Spinal cord (tissue), 10 donors: Measurements from ENCODE around the gene PRSS33. TPM values are rescaled to one million over a fixed set of nuclear protein-coding genes. Genes with fewer than 3 reads are reported as not detected.

ENCODE experiments used
- DNase-seq, 6 donors: peaks; one replicate each; pipeline versions ENCODE4 v3.0.0 to v3.0.0-alpha.2; 2013 to 2015; ENCODE audit warnings: low spot score in 6 of 6, low read depth in 4 of 6
- H3K27ac ChIP-seq: one replicate; pipeline ENCODE4 v1.5.1; 2013; ENCODE audit warnings: low read depth, low read length, control low read depth
- H3K27me3 ChIP-seq: one replicate; pipeline ENCODE4 v1.6.1; 2013; ENCODE audit warnings: low read length; ENCODE audit not compliant: control insufficient read depth, insufficient read depth
- H3K36me3 ChIP-seq: one replicate; pipeline ENCODE4 v1.6.1; 2013; ENCODE audit warnings: low read length; ENCODE audit not compliant: control insufficient read depth, insufficient read depth
- H3K4me1 ChIP-seq: one replicate; pipeline ENCODE4 v1.6.1; 2013; ENCODE audit warnings: low read length; ENCODE audit not compliant: control insufficient read depth, insufficient read depth
- H3K4me3 ChIP-seq: one replicate; pipeline ENCODE4 v1.5.1; 2013; ENCODE audit warnings: low read depth, low read length, control low read depth
- H3K9me3 ChIP-seq: one replicate; pipeline ENCODE4 v1.6.1; 2013; ENCODE audit warnings: low read length; ENCODE audit not compliant: control insufficient read depth, insufficient read depth
- WGBS: methylation state at CpG from one replicate; pipeline ENCODE4 v1.1.5; 2013; ENCODE audit warnings: missing lambda C conversion rate; ENCODE audit not compliant: insufficient coverage; 5-methylcytosine and 5-hydroxymethylcytosine counted together
- polyA plus RNA-seq, 2 donors: library from polyadenylated mRNA; unstranded; fragments of 120-200 nt; gene quantifications; one replicate each; pipeline ENCODE4 v1.2.1, GENCODE V29; 2013; ENCODE audit not compliant: insufficient read length in 2 of 2
- total RNA-seq, 2 donors: library from RNA; depleted of rRNA in 1 of 2; stranded (reverse); fragments of 120-200 nt in 1 of 2; fragments of >200 nt in 1 of 2; gene quantifications; one replicate each; pipeline versions ENCODE4 v1.2.3 to v1.2.4, GENCODE V29; 2013 to 2014
- donor health status: healthy.

PRSS33 gene
- total and polyA plus RNA-seq, 4 donors: 0.17 to 0.24 (median 0.21) TPM; not detected in 1

DNA sequence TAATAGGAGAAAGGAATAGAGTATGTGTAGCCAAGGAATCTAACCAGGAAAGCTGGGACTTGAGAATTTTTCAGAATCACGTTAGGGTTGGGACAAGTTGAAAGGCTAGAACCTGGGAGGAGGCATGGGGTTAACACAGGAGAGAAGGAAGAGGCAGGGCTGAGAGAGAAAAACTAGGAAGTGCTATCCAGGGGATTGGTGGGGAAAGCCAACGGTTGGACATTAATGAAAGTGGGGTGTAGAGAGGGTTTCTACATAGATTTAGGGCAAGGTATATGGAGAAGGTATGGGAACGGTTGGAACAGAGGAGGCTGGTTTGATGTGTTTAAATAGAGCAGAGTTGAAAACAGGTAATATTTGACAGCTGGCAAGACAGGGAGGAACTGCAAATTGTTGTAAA, 32.2 kb downstream of the PRSS33 start:
- Histone ChIP-seq H3K4me1 (peaks cover 34% of the 10 kb centered on the region), H3K9me3 (no peaks in the 10 kb centered on the region), H3K4me3 (no peak overlapping the region), H3K27me3 (no peaks in the 10 kb centered on the region), H3K27ac (no peak overlapping the region), H3K36me3 (peaks cover 48% of the 10 kb centered on the region)
- WGBS: 63% methylated on average over 3 of the region's 3 CpGs
- no peak for DNase-seq

DNA sequence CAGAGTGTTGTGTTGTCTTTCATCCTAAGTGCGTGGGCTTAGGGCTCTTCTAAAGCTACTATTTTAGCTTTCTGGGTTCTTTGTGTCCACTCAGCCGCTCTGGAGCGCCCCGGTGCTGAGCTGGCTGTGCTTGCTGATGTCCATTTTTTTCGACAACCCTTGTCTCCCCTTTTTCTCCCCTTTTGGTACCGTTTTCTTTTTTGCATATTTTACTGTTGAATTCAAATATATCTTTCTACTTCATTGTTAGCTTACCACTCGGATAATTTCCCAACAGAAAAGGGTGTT, 33.7 kb downstream of the PRSS33 start:
- H3K27me3 ChIP-seq: no peaks in the 10 kb centered on the region
- DNase-seq: no peak
- peak overlapping the region; percentile 95 for H3K4me3 ChIP-seq

DNA sequence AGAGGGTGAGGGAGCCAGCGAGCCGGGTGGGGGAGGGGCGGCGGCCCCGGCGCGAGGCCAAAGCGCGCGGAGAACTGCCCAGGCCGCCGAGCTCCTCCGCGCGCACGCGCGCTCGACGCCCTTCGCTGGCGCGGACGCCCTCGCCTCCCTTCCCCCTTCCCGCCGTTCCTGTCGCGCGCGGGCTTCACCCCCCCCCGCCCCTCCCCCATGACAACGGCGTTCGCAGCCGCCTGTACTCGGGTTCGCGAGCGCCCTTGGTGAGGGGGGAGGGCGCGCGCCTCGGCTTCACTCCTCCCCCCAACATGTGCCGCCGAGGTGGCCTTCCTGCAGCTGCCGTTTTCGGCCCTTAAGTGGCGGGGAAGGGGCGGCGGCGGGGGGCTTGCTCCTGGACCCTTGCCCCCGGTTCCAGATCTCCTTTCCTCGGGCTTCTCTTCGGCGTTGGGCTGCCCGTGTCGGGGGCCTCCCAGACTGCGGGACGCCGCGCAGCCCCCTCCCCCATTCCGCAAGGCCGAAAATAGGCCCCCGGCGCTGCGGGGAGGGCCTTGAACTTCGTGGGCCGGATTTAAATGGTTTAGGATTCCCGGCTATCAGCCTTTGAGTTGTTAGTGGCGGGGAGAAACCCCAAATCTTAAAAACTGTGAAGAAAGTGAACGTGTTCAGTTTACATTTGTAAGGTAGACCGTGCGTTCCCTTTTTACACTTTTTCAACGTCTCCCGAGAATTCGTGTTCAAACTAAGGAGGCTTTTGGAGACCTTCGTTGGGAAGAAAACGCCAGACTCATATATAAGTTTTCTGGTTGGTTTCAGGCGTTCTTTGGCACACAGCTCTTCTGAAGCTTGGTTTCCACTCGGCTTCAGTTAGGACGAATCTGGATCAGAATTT, 34.3 kb downstream of the PRSS33 start:
- DNase-seq: peak; percentile 57 to 94 (median 75)
- H3K4me1 ChIP-seq: peaks cover 34% of the 10 kb centered on the region
- no peaks in the 10 kb centered on the region for H3K27me3 ChIP-seq
- H3K4me3 ChIP-seq: peak overlapping the region; percentile 95
- WGBS: 0% methylated on average over 24 of the region's 82 CpGs
- H3K27ac ChIP-seq: peak overlapping the region; percentile 98
- peaks cover 37% of the 10 kb centered on the region for H3K36me3 ChIP-seq
- H3K9me3 ChIP-seq: no peaks in the 10 kb centered on the region

More for the DNA sequence above, 33.7 kb downstream of the PRSS33 start:
- Histone ChIP-seq H3K36me3 (peaks cover 42% of the 10 kb centered on the region), H3K27ac (peak overlapping the region; percentile 98), H3K4me1 (peaks cover 34% of the 10 kb centered on the region), H3K9me3 (no peaks in the 10 kb centered on the region)
- no CpG with 5 or more reads among the region's 7 CpGs for WGBS

DNA sequence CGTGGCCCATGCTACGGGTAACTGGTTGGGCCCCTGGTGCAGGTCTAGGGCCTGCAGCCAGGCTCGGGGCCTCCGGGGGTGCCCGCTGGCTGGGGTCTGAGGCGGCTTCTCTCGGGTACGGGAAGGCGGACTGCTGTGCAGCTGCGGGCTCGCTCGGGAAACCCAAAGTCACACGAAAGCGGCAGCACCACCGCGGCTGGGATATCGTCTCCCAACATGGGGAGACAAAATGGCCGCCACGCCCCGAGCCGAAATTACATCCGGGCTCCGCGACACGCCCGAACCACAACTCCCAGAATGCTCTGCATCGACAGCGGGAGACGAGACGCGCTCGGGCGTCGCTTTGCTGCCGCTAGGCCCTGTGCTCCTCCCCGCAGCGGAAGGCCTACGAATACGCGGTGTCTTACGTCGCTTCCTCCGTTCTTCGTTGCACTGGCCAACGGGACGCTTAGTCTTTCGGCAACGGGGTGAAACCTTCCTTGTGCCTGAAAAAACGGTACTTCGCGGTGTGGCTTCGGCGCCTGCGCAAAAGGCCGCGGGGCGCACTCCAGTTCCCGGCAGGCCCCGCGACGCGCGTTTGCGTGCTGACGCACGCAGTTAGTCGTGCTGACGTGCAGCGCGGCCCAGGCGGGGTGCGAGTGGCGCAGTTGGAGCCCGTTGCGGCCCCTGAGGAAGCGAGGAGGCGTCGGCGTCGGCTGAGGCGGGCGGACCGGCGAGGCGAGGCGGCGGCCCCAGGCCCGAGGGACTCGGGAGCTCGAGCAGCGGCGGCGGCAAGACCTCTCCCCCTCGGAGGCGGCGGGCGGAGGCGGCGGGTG, 35.1 kb downstream of the PRSS33 start, which contains the start of gene SRRM2:
SRRM2 (plus strand) TSS at position 604 of the 815 bp plus-strand sequence. CDS start 3,727 bp downstream, outside the sequence.
- Histone ChIP-seq H3K4me1 (peaks cover 31% of the 10 kb centered on the region), H3K27me3 (no peaks in the 10 kb centered on the region), H3K9me3 (no peaks in the 10 kb centered on the region), H3K27ac (peak within 1 kb of the TSS; percentile 98), H3K4me3 (peak within 1 kb of the TSS; percentile 95), H3K36me3 (peaks cover 28% of the 10 kb centered on the region)
- WGBS: under 1% methylated on average over 93 of the region's 99 CpGs
- peak; percentile 94 to 99 (median 97) for DNase-seq

DNA sequence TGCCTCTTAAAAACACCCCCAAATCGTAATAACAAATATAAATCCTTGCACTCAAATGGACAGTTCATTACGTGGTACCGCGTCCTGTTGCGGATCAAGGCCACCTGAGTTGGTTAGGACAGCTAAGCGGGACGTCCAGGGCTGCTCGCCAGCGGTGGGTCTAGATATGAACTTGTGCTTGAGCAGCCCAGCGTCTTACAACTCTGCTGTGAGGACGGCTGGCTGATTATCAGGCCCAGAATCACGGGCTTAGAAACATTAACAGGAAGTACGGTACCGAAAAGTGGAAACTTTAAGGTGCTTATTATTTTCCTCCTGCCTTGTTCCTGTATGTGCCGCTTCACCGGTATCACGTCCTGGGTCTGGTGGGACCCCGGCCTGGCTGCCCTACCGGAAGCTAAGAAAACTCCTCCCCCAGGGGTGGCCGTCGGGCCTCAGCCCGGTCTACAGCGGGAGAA, 35.8 kb downstream of the PRSS33 start:
- Histone ChIP-seq H3K4me3 (peak overlapping the region; percentile 95), H3K27ac (peak overlapping the region; percentile 98), H3K27me3 (no peaks in the 10 kb centered on the region), H3K4me1 (peaks cover 31% of the 10 kb centered on the region), H3K9me3 (no peaks in the 10 kb centered on the region), H3K36me3 (peaks cover 22% of the 10 kb centered on the region)
- peak in 1 of 6 donors; percentile 36 for DNase-seq
- WGBS: 28% methylated on average over 22 of the region's 23 CpGs

DNA sequence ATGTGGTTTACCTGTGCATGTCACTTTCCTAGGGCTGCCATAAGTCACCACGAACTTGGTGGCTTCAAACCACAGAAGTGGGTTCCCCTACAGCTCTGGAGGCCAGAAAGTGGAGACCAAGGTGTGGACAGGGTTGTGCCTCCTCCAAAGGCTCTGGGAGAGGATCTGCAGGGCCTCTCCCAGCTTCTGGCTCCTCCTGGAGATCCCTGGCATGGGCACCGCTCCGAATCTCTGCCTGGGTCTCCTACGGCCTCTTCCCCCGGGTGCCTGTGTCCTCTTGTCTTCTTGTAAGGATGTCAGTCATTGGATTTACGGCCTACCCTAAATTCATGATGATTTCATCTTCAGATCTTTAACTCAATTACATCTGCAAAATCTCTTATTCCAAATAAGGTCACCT, 37.4 kb downstream of the PRSS33 start:
- Histone ChIP-seq H3K36me3 (peaks cover 19% of the 10 kb centered on the region), H3K27me3 (no peaks in the 10 kb centered on the region), H3K4me1 (peaks cover 25% of the 10 kb centered on the region), H3K9me3 (no peaks in the 10 kb centered on the region), H3K27ac (no peak overlapping the region), H3K4me3 (no peak overlapping the region)
- DNase-seq: no peak
- WGBS: 83% methylated on average over 5 of the region's 6 CpGs

DNA sequence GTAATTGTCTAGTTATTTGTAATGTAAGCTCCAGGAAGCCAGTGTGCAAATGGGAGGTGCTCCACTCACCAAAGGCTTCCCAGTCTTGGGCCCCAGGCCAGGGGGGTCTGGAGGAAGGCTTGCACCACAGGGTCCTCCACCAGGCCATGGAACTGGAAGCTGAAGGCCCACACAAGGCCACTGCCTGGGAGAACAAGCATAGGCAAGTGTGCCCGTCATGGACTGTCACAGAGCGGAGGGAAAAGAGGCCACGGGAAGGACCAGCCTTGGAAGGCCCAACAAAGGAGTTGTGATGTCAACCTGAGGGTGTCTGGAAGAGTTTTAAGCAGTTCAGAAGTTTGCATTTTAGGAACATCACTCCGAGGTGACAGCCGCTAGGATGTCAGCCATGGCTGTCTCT, 37.9 kb downstream of the PRSS33 start:
- H3K27ac ChIP-seq: no peak overlapping the region
- peaks cover 24% of the 10 kb centered on the region for H3K4me1 ChIP-seq
- peaks cover 19% of the 10 kb centered on the region for H3K36me3 ChIP-seq
- H3K4me3 ChIP-seq: no peak overlapping the region
- 95% methylated on average over 5 of the region's 5 CpGs for WGBS
- H3K9me3 ChIP-seq: no peaks in the 10 kb centered on the region
- no peaks in the 10 kb centered on the region for H3K27me3 ChIP-seq
- no peak for DNase-seq

DNA sequence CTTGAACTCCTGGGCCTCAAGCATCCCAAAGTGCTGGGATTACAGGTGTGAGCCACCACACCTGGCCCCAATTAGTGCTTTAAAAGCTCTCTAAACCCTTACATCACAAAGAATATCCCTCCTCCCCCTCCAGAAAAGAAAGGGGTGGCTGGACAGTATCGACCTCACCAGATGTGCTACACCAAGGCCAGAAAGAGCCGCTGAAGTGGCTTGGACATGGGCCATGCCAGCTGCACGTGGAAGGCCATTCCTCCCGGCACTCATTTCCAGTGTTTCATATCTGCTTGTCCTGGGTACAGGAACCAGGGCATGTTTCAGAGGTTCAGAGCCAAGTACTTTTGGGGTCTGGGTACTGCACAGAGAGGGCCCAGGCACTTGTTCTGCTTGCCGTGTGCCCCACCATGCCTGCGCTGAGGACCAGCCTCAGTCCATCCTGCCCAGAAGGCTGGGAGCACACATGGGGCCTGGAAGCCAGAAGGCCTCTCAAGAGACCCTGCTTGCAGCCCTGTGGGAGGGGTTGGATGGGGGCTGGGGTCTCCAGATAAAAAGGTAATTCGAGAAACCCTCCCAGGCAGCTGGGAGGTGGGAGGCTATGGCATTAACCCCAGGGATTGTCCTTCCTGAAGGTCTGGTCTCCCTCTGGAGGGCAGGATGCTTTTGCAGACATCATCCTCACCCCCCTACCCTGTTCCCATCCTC, 38.5 kb downstream of the PRSS33 start:
- DNase-seq: no peak
- Histone ChIP-seq H3K4me3 (no peak overlapping the region), H3K9me3 (no peaks in the 10 kb centered on the region), H3K27ac (no peak overlapping the region), H3K36me3 (peaks cover 15% of the 10 kb centered on the region), H3K4me1 (peaks cover 19% of the 10 kb centered on the region), H3K27me3 (no peaks in the 10 kb centered on the region)
- 96% methylated on average over 6 of the region's 7 CpGs for WGBS

DNA sequence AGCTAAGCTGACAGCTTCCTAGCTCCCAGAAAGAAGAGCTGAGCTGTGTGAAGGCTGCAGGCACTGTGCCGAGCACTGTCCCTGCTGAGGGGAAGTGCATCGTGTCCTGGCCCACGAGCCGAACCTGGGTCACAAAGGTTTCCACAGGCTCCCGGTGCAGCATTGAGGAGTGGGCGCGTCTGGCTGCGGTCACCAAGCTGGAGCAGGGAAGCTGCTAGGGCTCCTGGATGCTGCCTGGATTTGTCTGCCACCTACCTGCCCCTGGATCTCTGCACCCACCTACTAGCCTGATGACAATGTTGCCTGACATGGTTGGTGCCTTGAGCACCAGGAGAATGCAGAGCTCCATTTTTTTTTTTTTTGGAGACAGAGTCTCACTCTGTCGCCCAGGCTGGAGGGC, 41.4 kb downstream of the PRSS33 start:
- DNase-seq: no peak
- Histone ChIP-seq H3K27me3 (no peaks in the 10 kb centered on the region), H3K4me3 (no peak overlapping the region), H3K9me3 (no peaks in the 10 kb centered on the region), H3K36me3 (peaks cover 17% of the 10 kb centered on the region), H3K27ac (no peak overlapping the region), H3K4me1 (peaks cover 3% of the 10 kb centered on the region)
- WGBS: 86% methylated on average over 8 of the region's 9 CpGs
